Stimulated activated CD8-positive, alpha-beta memory T cell treated with anti-CD3 and anti-CD28 coated beads, Interleukin-4, amount 100 ng/mL, for 4 hours (primary cell): ENCODE data around the gene RGS14.

Experiments
- DNase-seq, 2 donors: peaks; one replicate each; pipeline ENCODE4 v3.0.0-alpha.2; 2020; ENCODE audit warnings: low read depth in 2 of 2, low spot score in 1 of 2

Gene RGS14

GRCh38 chr5:177377851-177378776, 20.4 kb downstream of the RGS14 start:
- no peak for DNase-seq

GRCh38 chr5:177378884-177379883, 21.5 kb downstream of the RGS14 start:
- no peak for DNase-seq

- DNase-seq: no peak
Observed at GRCh38 chr5:177380805-177381126, 23.0 kb downstream of the RGS14 start.

- DNase-seq: no peak
Observed at GRCh38 chr5:177382423-177383029, 24.8 kb downstream of the RGS14 start.

- DNase-seq: no peak
Observed at GRCh38 chr5:177383181-177383580, 25.5 kb downstream of the RGS14 start.

- no peak for DNase-seq
Observed at GRCh38 chr5:177384134-177384533, 26.4 kb downstream of the RGS14 start, which contains the start of gene SLC34A1. Gene SLC34A1 (plus strand): TSS chr5:177384434. CDS start chr5:177385742, 1,308 bp downstream.

GRCh38 chr5:177385720-177386119, 28.0 kb downstream of the RGS14 start:
- no peak for DNase-seq

GRCh38 chr5:177386542-177386941, 28.8 kb downstream of the RGS14 start:
- DNase-seq: no peak

GRCh38 chr5:177387405-177387804, 29.7 kb downstream of the RGS14 start:
- no peak for DNase-seq

- DNase-seq: no peak
Observed at GRCh38 chr5:177388521-177389052, 30.9 kb downstream of the RGS14 start.

- peak in 1 of 2 donors; percentile 33 for DNase-seq
Observed at GRCh38 chr5:177389241-177390169, 31.8 kb downstream of the RGS14 start.

- peak; percentile 69 to 78 for DNase-seq
Observed at GRCh38 chr5:177390363-177391300, 32.9 kb downstream of the RGS14 start.

GRCh38 chr5:177392765-177393164, 35.0 kb downstream of the RGS14 start:
- no peak for DNase-seq

GRCh38 chr5:177393206-177393765, 35.6 kb downstream of the RGS14 start:
- DNase-seq: no peak

- DNase-seq: no peak
Observed at GRCh38 chr5:177393990-177394389, 36.3 kb downstream of the RGS14 start.

GRCh38 chr5:177396078-177396477, 38.4 kb downstream of the RGS14 start:
- no peak for DNase-seq

- no peak for DNase-seq
Observed at GRCh38 chr5:177396807-177397206, 39.1 kb downstream of the RGS14 start.

- DNase-seq: no peak
Observed at GRCh38 chr5:177397875-177398390, 40.2 kb downstream of the RGS14 start.
